Ovary (tissue), 9 donors: Measurements from ENCODE around the gene PIEZO1. TPM values are rescaled to one million over a fixed set of nuclear protein-coding genes. Genes with fewer than 3 reads are reported as not detected.

Experiments
- DNase-seq, 5 donors: peaks; one replicate each; pipeline ENCODE4 v3.0.0-alpha.2; 2019 to 2020
- H3K27ac ChIP-seq, 2 donors: fragments of 200-600 bp; one replicate each; pipeline versions ENCODE4 v1.5.1 to v1.8.0; 2019 to 2022
- H3K27me3 ChIP-seq: fragments of 200-600 bp; one replicate; pipeline ENCODE4 v1.8.0; 2022
- H3K36me3 ChIP-seq: fragments of 200-600 bp; sonication (generic); one replicate; pipeline ENCODE4 v1.5.1; 2019
- H3K4me1 ChIP-seq: one replicate; pipeline ENCODE4 v1.8.1; 2013; ENCODE audit warnings: mild to moderate bottlenecking, moderate library complexity; ENCODE audit not compliant: insufficient read depth
- H3K4me3 ChIP-seq: fragments of 200-600 bp; sonication (generic); one replicate; pipeline ENCODE4 v1.5.1; 2017
- H3K9me3 ChIP-seq, 2 donors: fragments of 200-600 bp in 1 of 2; sonication (generic) in 1 of 2; one replicate each; pipeline versions ENCODE4 v1.5.1 to v1.8.1; 2013 to 2019; ENCODE audit warnings: mild to moderate bottlenecking in 1 of 2, moderate library complexity in 1 of 2
- EP300 ChIP-seq: sonication (generic); formaldehyde crosslinking; IDR thresholded peaks from one replicate; pipeline ENCODE4 v1.6.1; 2017; ENCODE audit warnings: antibody characterized with exemption
- POLR2A ChIP-seq: fragments of 450-650 bp; IDR thresholded peaks from one replicate; pipeline ENCODE4 v1.6.1; 2017; ENCODE audit warnings: antibody characterized with exemption, mild to moderate bottlenecking, moderate library complexity
- WGBS, 3 donors: extraction: QIAGEN DNeasy Blood & Tissue Kit in 1 of 3; methylation state at CpG; one replicate each; pipeline versions ENCODE4 v1.1.5 to v1.1.7; 2013 to 2017; 5-methylcytosine and 5-hydroxymethylcytosine counted together
- intact Hi-C, 4 donors: fragments of 100-400 bp; cut with DNase I; formaldehyde crosslinking; loops; one replicate each; pipeline versions ENCODE4 v1.11.0 to v1.15.1; 2022 to 2023
- polyA plus RNA-seq, 2 donors: library from polyadenylated mRNA; stranded (reverse); fragments of 200-250 nt in 1 of 2; fragments of 350-450 nt in 1 of 2; fragmentation: Illumina TruSeq in 1 of 2; extraction: RNeasy Lipid Tissue Mini Kit (QIAGEN cat#74804) in 1 of 2; gene quantifications; one replicate each; pipeline ENCODE4 v1.2.3, GENCODE V29; 2013 to 2014
- total RNA-seq, 7 donors: library from RNA; depleted of rRNA in 2 of 7; stranded (reverse); fragments of >200 nt in 2 of 7; fragmentation: NEBNext Ultra II Directional in 3 of 7; extraction: Animal tissue kit (Norgen Biotek cat#: 25700) in 3 of 7; gene quantifications; one replicate each; pipeline versions ENCODE4 v1.1.0 to v1.2.4, GENCODE V29; 2016 to 2023
- TF ChIP-seq, protein P1 (sequence below), 3 donors: fragments of 450-650 bp in 2 of 3; fragments of 200-600 bp in 1 of 3; IDR thresholded peaks; one replicate each; pipeline versions ENCODE4 v1.5.1 to v1.8.0; 2016 to 2022; ENCODE audit warnings: antibody characterized with exemption in 3 of 3, mild to moderate bottlenecking in 1 of 3
- donor health status: DM: no; HTN: no; CAD: no; lungs with moderate emphysema.
- donor health status: DM: no; HTN: no; CAD: no.
- donor health status: Bipolar disorder and iron deficiency.
- donor health status: DM: yes; HTN: yes; CAD: no.
- donor health status: DM: no; HTN: no; CAD: no.
- donor health status: DM: yes; HTN: yes; CAD: no.

The PIEZO1 gene
- total and polyA plus RNA-seq, 9 donors: 13.0 to 93.5 (median 49.1) TPM

DNA sequence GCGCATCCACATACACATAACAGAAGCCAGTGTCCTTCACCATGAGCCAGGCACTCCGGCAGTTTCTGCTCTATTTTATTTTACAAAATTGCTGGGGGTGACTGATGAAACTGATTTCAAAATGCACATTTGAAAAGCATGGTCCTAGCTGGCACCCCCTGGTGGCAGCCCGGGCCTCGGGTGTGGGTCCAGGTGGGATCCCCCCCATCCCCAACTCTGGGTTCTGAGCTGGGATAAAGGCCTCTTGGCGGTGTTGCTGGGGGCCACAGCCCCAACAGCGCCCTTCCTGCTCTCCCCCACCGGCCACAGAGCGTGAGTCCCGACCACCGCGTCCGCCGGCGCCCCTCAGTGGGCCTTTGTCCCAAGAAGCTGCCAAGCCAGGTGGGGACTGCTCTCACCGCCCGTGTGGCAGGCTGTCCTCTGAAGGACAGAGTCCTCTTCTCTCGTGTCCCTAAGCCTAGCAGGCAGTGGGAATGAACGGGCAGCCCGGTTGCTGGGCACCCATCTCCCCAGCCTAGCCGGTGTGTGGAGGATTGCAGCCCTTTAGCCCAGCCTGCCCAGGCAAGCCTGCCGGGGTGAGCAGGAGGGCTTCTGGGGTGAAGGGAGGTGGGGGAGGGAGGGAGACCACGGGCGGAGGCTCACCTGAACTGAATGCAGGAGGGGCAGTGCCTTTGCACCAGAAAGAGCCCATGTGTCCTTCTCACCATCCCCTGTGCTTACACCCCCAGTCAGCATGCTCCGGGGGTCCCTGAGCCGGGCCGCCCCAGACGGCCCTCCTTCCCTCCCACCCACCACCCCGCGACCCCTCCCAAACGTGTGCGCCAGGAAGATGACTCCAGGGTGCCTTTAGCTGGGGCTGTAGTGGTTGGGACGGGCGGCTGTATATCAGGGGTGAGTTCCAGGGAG, 99.6 kb downstream of the PIEZO1 start:
- H3K27ac ChIP-seq: no peak overlapping the region
- intact Hi-C loops: no loop called here
- DNase-seq: peak in 1 of 5 donors; percentile 28

DNA sequence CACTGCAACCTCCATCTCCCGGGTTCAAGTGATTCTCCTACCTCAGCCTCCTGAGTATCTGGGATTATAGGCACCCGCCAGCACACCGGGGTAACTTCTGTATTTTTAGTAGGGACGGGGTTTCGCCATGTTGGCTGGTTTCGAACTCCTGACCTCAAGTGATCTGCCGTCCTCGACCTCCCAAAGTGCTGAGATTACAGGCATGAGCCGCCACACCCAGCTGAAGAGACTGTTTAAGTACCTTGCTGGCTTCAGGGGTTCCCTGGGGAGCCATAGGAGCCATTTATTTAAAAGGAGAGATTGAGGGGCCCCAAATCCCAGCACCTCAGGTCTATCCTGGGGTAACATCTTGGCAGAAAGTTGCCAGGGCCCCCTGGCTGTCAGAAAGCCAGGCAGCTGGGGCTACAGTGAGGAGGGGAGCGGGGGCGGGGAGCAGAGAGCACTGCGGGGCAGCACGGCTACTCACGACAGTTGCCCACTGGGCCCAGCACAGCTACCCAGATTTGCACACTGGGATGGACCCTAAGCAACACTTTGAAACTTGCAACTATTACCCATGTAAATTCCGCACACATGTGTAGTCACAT, 100.4 kb downstream of the PIEZO1 start:
- 56 to 62% (median 60%) methylated on average over 15 of the region's 15 CpGs for WGBS, 3 donors
- TF ChIP-seq, protein P1, sequence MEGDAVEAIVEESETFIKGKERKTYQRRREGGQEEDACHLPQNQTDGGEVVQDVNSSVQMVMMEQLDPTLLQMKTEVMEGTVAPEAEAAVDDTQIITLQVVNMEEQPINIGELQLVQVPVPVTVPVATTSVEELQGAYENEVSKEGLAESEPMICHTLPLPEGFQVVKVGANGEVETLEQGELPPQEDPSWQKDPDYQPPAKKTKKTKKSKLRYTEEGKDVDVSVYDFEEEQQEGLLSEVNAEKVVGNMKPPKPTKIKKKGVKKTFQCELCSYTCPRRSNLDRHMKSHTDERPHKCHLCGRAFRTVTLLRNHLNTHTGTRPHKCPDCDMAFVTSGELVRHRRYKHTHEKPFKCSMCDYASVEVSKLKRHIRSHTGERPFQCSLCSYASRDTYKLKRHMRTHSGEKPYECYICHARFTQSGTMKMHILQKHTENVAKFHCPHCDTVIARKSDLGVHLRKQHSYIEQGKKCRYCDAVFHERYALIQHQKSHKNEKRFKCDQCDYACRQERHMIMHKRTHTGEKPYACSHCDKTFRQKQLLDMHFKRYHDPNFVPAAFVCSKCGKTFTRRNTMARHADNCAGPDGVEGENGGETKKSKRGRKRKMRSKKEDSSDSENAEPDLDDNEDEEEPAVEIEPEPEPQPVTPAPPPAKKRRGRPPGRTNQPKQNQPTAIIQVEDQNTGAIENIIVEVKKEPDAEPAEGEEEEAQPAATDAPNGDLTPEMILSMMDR (IDR thresholded peaks at IDR 0.05): no peak
- TF ChIP-seq EP300 (no peak), POLR2A (no peak)
- no peak overlapping the region for H3K4me3 ChIP-seq
- peaks cover 2% of the 10 kb centered on the region for H3K4me1 ChIP-seq
- H3K9me3 ChIP-seq: no peaks in the 10 kb centered on the region
- intact Hi-C loops: no loop called here
- peaks cover 3% of the 10 kb centered on the region for H3K27me3 ChIP-seq
- no peaks in the 10 kb centered on the region for H3K36me3 ChIP-seq
- DNase-seq: peak in 1 of 5 donors; percentile 26
- no peak overlapping the region for H3K27ac ChIP-seq

More for the DNA sequence above, 99.6 kb downstream of the PIEZO1 start:
- H3K4me1 ChIP-seq: peaks cover 2% of the 10 kb centered on the region
- H3K4me3 ChIP-seq: no peak overlapping the region
- 3 to 5% (median 4%) methylated on average over 28 to 33 of the region's 33 CpGs for WGBS, 3 donors
- H3K9me3 ChIP-seq: no peaks in the 10 kb centered on the region
- H3K27me3 ChIP-seq: peaks cover 3% of the 10 kb centered on the region
- TF ChIP-seq POLR2A (no peak), EP300 (no peak)
- TF ChIP-seq, protein P1 (IDR thresholded peaks at IDR 0.05): no peak
- no peaks in the 10 kb centered on the region for H3K36me3 ChIP-seq

DNA sequence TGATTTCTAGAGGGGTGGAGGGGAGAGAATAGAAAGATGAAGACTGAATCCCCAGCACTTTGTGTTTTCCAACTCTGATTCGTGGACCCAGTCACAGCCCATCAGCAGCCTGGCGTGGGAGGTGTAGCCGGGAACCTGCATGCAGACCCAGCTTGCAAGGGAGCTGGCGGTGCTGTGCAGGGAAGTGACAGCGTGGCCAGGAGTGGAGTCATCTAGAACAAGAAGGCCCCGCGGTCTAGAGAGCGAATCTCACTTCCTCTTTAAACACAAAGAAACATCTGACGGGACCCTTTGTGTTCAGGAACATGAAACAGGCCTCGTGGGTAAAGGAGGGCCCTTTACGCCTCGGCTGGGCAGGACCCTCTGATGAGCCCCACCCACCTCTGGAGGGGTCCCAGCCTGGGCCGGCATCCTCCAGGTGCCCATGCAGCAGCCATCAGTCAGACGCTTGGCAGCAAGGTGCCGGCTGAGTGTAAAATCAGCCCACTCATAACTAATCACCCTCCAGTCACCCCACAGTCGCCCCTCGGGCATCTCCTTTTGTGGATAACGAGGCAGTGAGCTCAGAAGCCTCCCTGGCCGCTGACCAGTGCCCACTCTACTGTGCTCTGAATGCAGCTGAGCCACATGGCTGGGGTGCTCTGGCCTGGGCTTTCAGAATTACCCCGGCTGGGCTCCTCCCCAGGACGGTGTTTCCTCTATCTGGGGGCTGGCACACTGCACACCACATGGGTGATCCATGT, 103.1 kb downstream of the PIEZO1 start:
- H3K9me3 ChIP-seq: no peaks in the 10 kb centered on the region
- no peak overlapping the region for H3K27ac ChIP-seq
- peaks cover 2% of the 10 kb centered on the region for H3K4me1 ChIP-seq
- intact Hi-C loops: no loop called here
- no peak for TF ChIP-seq POLR2A
- TF ChIP-seq, protein P1 (IDR thresholded peaks at IDR 0.05): no peak
- peaks cover 3% of the 10 kb centered on the region for H3K27me3 ChIP-seq
- no peak for DNase-seq
- H3K4me3 ChIP-seq: no peak overlapping the region
- no peaks in the 10 kb centered on the region for H3K36me3 ChIP-seq
- WGBS, 3 donors: 10 to 22% (median 15%) methylated on average over 21 of the region's 21 CpGs

DNA sequence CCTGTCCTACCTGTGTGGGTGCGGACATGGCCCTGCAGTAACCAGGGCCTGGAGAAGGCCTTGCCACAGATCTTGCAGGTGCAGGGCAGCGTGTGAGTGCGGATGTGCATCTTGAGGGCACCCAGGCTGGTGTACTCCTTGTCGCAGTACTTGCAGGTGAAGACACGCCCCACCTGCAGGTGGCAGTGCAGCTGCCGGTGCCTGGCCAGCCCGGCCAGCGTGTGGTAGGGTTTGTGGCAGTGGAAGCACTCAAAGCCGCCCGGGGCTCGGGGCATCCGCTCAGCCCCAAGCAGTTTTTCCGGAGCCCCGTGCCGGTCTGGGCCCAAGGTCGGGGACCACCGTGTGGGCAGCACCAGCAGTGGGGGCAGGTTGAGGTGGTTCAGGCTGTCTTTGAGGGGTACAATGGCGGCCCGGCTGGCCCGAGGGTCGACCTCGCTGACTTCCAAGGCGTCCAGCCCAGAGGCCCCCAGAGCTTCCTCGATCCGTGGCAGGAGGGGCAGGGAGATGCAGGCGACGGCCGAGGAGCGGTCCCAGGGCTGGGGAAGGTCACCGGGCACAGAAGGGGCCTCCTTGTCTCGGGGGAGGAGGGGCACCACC, 103.8 kb downstream of the PIEZO1 start:
- TF ChIP-seq, protein P1 (IDR thresholded peaks at IDR 0.05): no peak
- Histone ChIP-seq H3K9me3 (no peaks in the 10 kb centered on the region), H3K27ac (no peak overlapping the region), H3K4me1 (no peaks in the 10 kb centered on the region), H3K4me3 (no peak overlapping the region), H3K27me3 (peaks cover 3% of the 10 kb centered on the region), H3K36me3 (no peaks in the 10 kb centered on the region)
- DNase-seq: no peak
- intact Hi-C loops: no loop called here
- WGBS, 3 donors: 24 to 41% (median 25%) methylated on average over 27 to 31 of the region's 31 CpGs
